ENCODE measurements around the gene ITPKA. TPM values are rescaled to one million over a fixed set of nuclear protein-coding genes. Genes with fewer than 3 reads are reported as not detected.

The ITPKA gene
- total RNA-seq, 4 donors from 2014 or later = not detected

GRCh38 chr15:41487802-41488201 is 5.9 kb upstream of the ITPKA start:
- no peak for DNase-seq (ENCODE audit: low spot score in 2 of 2)
- peaks cover 0 to 6% (median 5%) of the 10 kb centered on the region in 4 donors for H3K4me1 ChIP-seq
- peaks cover 0 to 11% (median 0%) of the 10 kb centered on the region in 3 donors for H3K36me3 ChIP-seq
- H3K9me3 ChIP-seq = no peaks in the 10 kb centered on the region
- H3K27ac ChIP-seq = no peak overlapping the region
- H3K4me3 ChIP-seq = no peak overlapping the region
- TF ChIP-seq CTCF (IDR thresholded peaks at IDR 0.05) (no peak), EP300 (IDR thresholded peaks at IDR 0.05) (no peak), POLR2A (IDR thresholded peaks at IDR 0.05) (no peak)
- 89 to 94% methylated on average over 2 of the region's 2 CpGs for WGBS, 2 donors
- peaks cover 0 to 47% of the 10 kb centered on the region in 2 donors for H3K27me3 ChIP-seq

GRCh38 chr15:41489641-41490040 is 4.0 kb upstream of the ITPKA start:
- Histone ChIP-seq H3K27me3 (peaks cover 3 to 60% of the 10 kb centered on the region in 2 donors), H3K4me1 (peaks cover 0 to 20% (median 18%) of the 10 kb centered on the region in 4 donors), H3K4me3 (no peak overlapping the region), H3K27ac (no peak overlapping the region), H3K9me3 (no peaks in the 10 kb centered on the region), H3K36me3 (no peaks in the 10 kb centered on the region)
- 100% methylated on average over 2 of the region's 2 CpGs for WGBS, 2 donors
- DNase-seq (ENCODE audit: low spot score in 2 of 2) = no peak
- no peak for TF ChIP-seq EP300 (IDR thresholded peaks at IDR 0.05)

GRCh38 chr15:41490355-41490754 is 3.3 kb upstream of the ITPKA start:
- DNase-seq (ENCODE audit: low spot score in 2 of 2) = no peak
- 55 to 62% methylated on average over 4 of the region's 4 CpGs for WGBS, 2 donors
- Histone ChIP-seq H3K9me3 (no peaks in the 10 kb centered on the region), H3K36me3 (no peaks in the 10 kb centered on the region), H3K27ac (no peak overlapping the region), H3K4me1 (peaks cover 0 to 27% (median 25%) of the 10 kb centered on the region in 4 donors), H3K27me3 (peaks cover 3 to 67% of the 10 kb centered on the region in 2 donors), H3K4me3 (no peak overlapping the region)
- TF ChIP-seq POLR2A (IDR thresholded peaks at IDR 0.05) (no peak), CTCF (IDR thresholded peaks at IDR 0.05) (no peak), EP300 (IDR thresholded peaks at IDR 0.05) (no peak)

GRCh38 chr15:41491889-41492288 is 1.8 kb upstream of the ITPKA start:
- Histone ChIP-seq H3K9me3 (no peaks in the 10 kb centered on the region), H3K4me1 (peaks cover 0 to 35% (median 29%) of the 10 kb centered on the region in 4 donors), H3K36me3 (no peaks in the 10 kb centered on the region), H3K4me3 (no peak overlapping the region), H3K27me3 (peaks cover 3 to 81% of the 10 kb centered on the region in 2 donors), H3K27ac (no peak overlapping the region)
- TF ChIP-seq POLR2A (IDR thresholded peaks at IDR 0.05) = no peak
- no peak for TF ChIP-seq CTCF (IDR thresholded peaks at IDR 0.05)
- no peak for TF ChIP-seq EP300 (IDR thresholded peaks at IDR 0.05)
- WGBS, 2 donors = 90 to 94% methylated on average over 4 of the region's 4 CpGs
- no peak for DNase-seq (ENCODE audit: low spot score in 2 of 2)

- H3K27me3 ChIP-seq = peaks cover 3 to 87% of the 10 kb centered on the region in 2 donors
These were observed 973 bp upstream of the ITPKA start for GRCh38 chr15:41492597-41493204.

More at GRCh38 chr15:41492597-41493204, 973 bp upstream of the ITPKA start:
- Histone ChIP-seq H3K4me1 (peaks cover 0 to 35% (median 29%) of the 10 kb centered on the region in 4 donors), H3K9me3 (no peaks in the 10 kb centered on the region), H3K27ac (peak overlapping the region in 1 of 4 donors; percentile 80), H3K4me3 (peak overlapping the region; percentile 49 to 76 (median 71)), H3K36me3 (no peaks in the 10 kb centered on the region)
- TF ChIP-seq CTCF (IDR thresholded peaks at IDR 0.05) (no peak), EP300 (IDR thresholded peaks at IDR 0.05) (no peak), POLR2A (IDR thresholded peaks at IDR 0.05) (no peak)
- WGBS, 2 donors = 6 to 10% methylated on average over 15 of the region's 15 CpGs
- DNase-seq (ENCODE audit: low spot score in 2 of 2) = no peak

Data from tibial nerve (tissue), 4 donors.